Measurements from ENCODE around the gene TMPRSS11B.
"Not testable (repeated sequence)": the region's sequence is repeated elsewhere in the genome, so short reads cannot be mapped to it uniquely, and the experiment has no call there.

TMPRSS11B gene

GRCh38 chr4:68245594-68245993 is at the start of gene TMPRSS11B:
Gene TMPRSS11B, minus strand, starts transcription at chr4:68245694. Its CDS starts 136 bp downstream, at chr4:68245558.
- no peak for DNase-seq
- TF ChIP-seq GATA1 (IDR thresholded peaks at IDR 0.05; ENCODE audit: low read depth, low read length), result no peak

GRCh38 chr4:68291256-68291655 is 45.8 kb upstream of the TMPRSS11B start:
- no peak for DNase-seq
- TF ChIP-seq POLR2A (IDR thresholded peaks at IDR 0.05; ENCODE audit: low read length), result no peak
- TF ChIP-seq GATA1 (IDR thresholded peaks at IDR 0.05; ENCODE audit: low read depth, low read length), result no peak

GRCh38 chr4:68288393-68288740 is 42.9 kb upstream of the TMPRSS11B start:
- no peak for DNase-seq
- TF ChIP-seq POLR2A (IDR thresholded peaks at IDR 0.05; ENCODE audit: low read length) (no peak), GATA1 (IDR thresholded peaks at IDR 0.05; ENCODE audit: low read depth, low read length) (no peak)

GRCh38 chr4:68287704-68288392 is 42.4 kb upstream of the TMPRSS11B start:
- no peak for DNase-seq
- no peak for TF ChIP-seq POLR2A (IDR thresholded peaks at IDR 0.05; ENCODE audit: low read length)
- no peak for TF ChIP-seq GATA1 (IDR thresholded peaks at IDR 0.05; ENCODE audit: low read depth, low read length)

GRCh38 chr4:68283714-68284113 is 38.2 kb upstream of the TMPRSS11B start:
- DNase-seq, result no peak
- no peak for TF ChIP-seq POLR2A (IDR thresholded peaks at IDR 0.05; ENCODE audit: low read length)
- TF ChIP-seq GATA1 (IDR thresholded peaks at IDR 0.05; ENCODE audit: low read depth, low read length), result no peak

- no peak for TF ChIP-seq POLR2A (IDR thresholded peaks at IDR 0.05; ENCODE audit: low read length)
- no peak for TF ChIP-seq GATA1 (IDR thresholded peaks at IDR 0.05; ENCODE audit: low read depth, low read length)
Observed at GRCh38 chr4:68283095-68283494, 37.6 kb upstream of the TMPRSS11B start.

GRCh38 chr4:68281796-68282740 is 36.6 kb upstream of the TMPRSS11B start:
- not testable (repeated sequence) for DNase-seq

More at GRCh38 chr4:68283095-68283494, 37.6 kb upstream of the TMPRSS11B start:
- DNase-seq, result no peak

- DNase-seq, result no peak
- TF ChIP-seq POLR2A (IDR thresholded peaks at IDR 0.05; ENCODE audit: low read length) (no peak), GATA1 (IDR thresholded peaks at IDR 0.05; ENCODE audit: low read depth, low read length) (no peak)
Observed at GRCh38 chr4:68278029-68278428, 32.5 kb upstream of the TMPRSS11B start.

- no peak for DNase-seq
- TF ChIP-seq POLR2A (IDR thresholded peaks at IDR 0.05; ENCODE audit: low read length), result no peak
- no peak for TF ChIP-seq GATA1 (IDR thresholded peaks at IDR 0.05; ENCODE audit: low read depth, low read length)
Observed at GRCh38 chr4:68277627-68278026, 32.1 kb upstream of the TMPRSS11B start.

- no peak for DNase-seq
- TF ChIP-seq GATA1 (IDR thresholded peaks at IDR 0.05; ENCODE audit: low read depth, low read length) (no peak), POLR2A (IDR thresholded peaks at IDR 0.05; ENCODE audit: low read length) (no peak)
Observed at GRCh38 chr4:68272860-68273259, 27.4 kb upstream of the TMPRSS11B start.

GRCh38 chr4:68272380-68272779 is 26.9 kb upstream of the TMPRSS11B start:
- no peak for DNase-seq
- TF ChIP-seq GATA1 (IDR thresholded peaks at IDR 0.05; ENCODE audit: low read depth, low read length), result no peak
- TF ChIP-seq POLR2A (IDR thresholded peaks at IDR 0.05; ENCODE audit: low read length), result no peak

GRCh38 chr4:68271851-68272357 is 26.4 kb upstream of the TMPRSS11B start:
- peak; percentile 34 to 63 for DNase-seq
- no peak for TF ChIP-seq POLR2A (IDR thresholded peaks at IDR 0.05; ENCODE audit: low read length)
- no peak for TF ChIP-seq GATA1 (IDR thresholded peaks at IDR 0.05; ENCODE audit: low read depth, low read length)

GRCh38 chr4:68267433-68267944 is 22.0 kb upstream of the TMPRSS11B start:
- TF ChIP-seq GATA1 (IDR thresholded peaks at IDR 0.05; ENCODE audit: low read depth, low read length), result no peak
- no peak for TF ChIP-seq POLR2A (IDR thresholded peaks at IDR 0.05; ENCODE audit: low read length)
- peak in 1 of 2 experiments; percentile 33 for DNase-seq

- TF ChIP-seq POLR2A (IDR thresholded peaks at IDR 0.05; ENCODE audit: low read length), result no peak
- no peak for TF ChIP-seq GATA1 (IDR thresholded peaks at IDR 0.05; ENCODE audit: low read depth, low read length)
- DNase-seq, result peak in 1 of 2 experiments; percentile 2
Observed at GRCh38 chr4:68264875-68265565, 19.5 kb upstream of the TMPRSS11B start.
